GM18873 (cell line): ENCODE data around the gene VEPH1.

Experiments used
- ATAC-seq: cut with Tn5 transposase; IDR thresholded peaks from one replicate; pipeline ENCODE4 v1.9.1; 2021; ENCODE audit warnings: mild to moderate bottlenecking, moderate library complexity, moderate number of reproducible peaks; ENCODE audit not compliant: unreplicated experiment, low FRiP score

Gene VEPH1

GRCh38 chr3:157313186-157313585 is 190.0 kb downstream of the VEPH1 start:
- no peak for ATAC-seq

- ATAC-seq: no peak
Measured at GRCh38 chr3:157312376-157312745, 190.9 kb downstream of the VEPH1 start.

- ATAC-seq: no peak
Measured at GRCh38 chr3:157311633-157312375, 191.4 kb downstream of the VEPH1 start.

GRCh38 chr3:157310329-157311052 is 192.7 kb downstream of the VEPH1 start:
- ATAC-seq: no peak

- ATAC-seq: no peak
Measured at GRCh38 chr3:157306502-157306901, 196.7 kb downstream of the VEPH1 start.

GRCh38 chr3:157305392-157305791 is 197.8 kb downstream of the VEPH1 start:
- no peak for ATAC-seq

- ATAC-seq: no peak
Measured at GRCh38 chr3:157301755-157302154, 201.5 kb downstream of the VEPH1 start.

- ATAC-seq: no peak
Measured at GRCh38 chr3:157300981-157301663, 202.1 kb downstream of the VEPH1 start.

GRCh38 chr3:157300094-157300493 is 203.1 kb downstream of the VEPH1 start:
- no peak for ATAC-seq

- no peak for ATAC-seq
Measured at GRCh38 chr3:157297328-157297915, 205.8 kb downstream of the VEPH1 start.

- no peak for ATAC-seq
Measured at GRCh38 chr3:157294953-157295352, 208.3 kb downstream of the VEPH1 start.

- no peak for ATAC-seq
Measured at GRCh38 chr3:157294491-157294890, 208.7 kb downstream of the VEPH1 start.

- no peak for ATAC-seq
Measured at GRCh38 chr3:157290766-157291165, 212.4 kb downstream of the VEPH1 start.

- no peak for ATAC-seq
Measured at GRCh38 chr3:157285966-157286365, 217.2 kb downstream of the VEPH1 start.

- no peak for ATAC-seq
Measured at GRCh38 chr3:157285141-157285540, 218.1 kb downstream of the VEPH1 start.

GRCh38 chr3:157284688-157285087 is 218.5 kb downstream of the VEPH1 start:
- ATAC-seq: no peak

- no peak for ATAC-seq
Measured at GRCh38 chr3:157282261-157283191, 220.7 kb downstream of the VEPH1 start.

- ATAC-seq: no peak
Measured at GRCh38 chr3:157280786-157281185, 222.4 kb downstream of the VEPH1 start.

GRCh38 chr3:157280354-157280753 is 222.9 kb downstream of the VEPH1 start:
- no peak for ATAC-seq

- ATAC-seq: no peak
Measured at GRCh38 chr3:157279237-157279636, 224.0 kb downstream of the VEPH1 start.
